ENCODE data around the gene MXD4. TPM values are rescaled to one million over a fixed set of nuclear protein-coding genes. Genes with fewer than 3 reads are reported as not detected.

MXD4 gene
- 92.1 and 94.1 TPM in 2 replicates for total RNA-seq

GRCh38 chr4:2261853-2262144, at the start of gene MXD4:
TSS of gene MXD4 (minus strand) at chr4:2262109. CDS start at chr4:2261980, 129 bp downstream.
- DNase-seq, result no peak

GRCh38 chr4:2306773-2307410, 45.0 kb upstream of the MXD4 start:
- DNase-seq, result no peak

- DNase-seq, result no peak
Measured at GRCh38 chr4:2305766-2306501, 44.0 kb upstream of the MXD4 start.

GRCh38 chr4:2304877-2305561, 43.1 kb upstream of the MXD4 start:
- DNase-seq, result no peak

GRCh38 chr4:2304321-2304876, 42.5 kb upstream of the MXD4 start:
- no peak for DNase-seq

- DNase-seq, result no peak
Measured at GRCh38 chr4:2303686-2304320, 41.9 kb upstream of the MXD4 start.

GRCh38 chr4:2303121-2303685, 41.3 kb upstream of the MXD4 start:
- no peak for DNase-seq

- DNase-seq, result no peak
Measured at GRCh38 chr4:2302387-2303119, 40.6 kb upstream of the MXD4 start.

- DNase-seq, result no peak
Measured at GRCh38 chr4:2301806-2302205, 39.9 kb upstream of the MXD4 start.

GRCh38 chr4:2301225-2301642, 39.3 kb upstream of the MXD4 start:
- DNase-seq, result no peak

GRCh38 chr4:2300431-2301224, 38.7 kb upstream of the MXD4 start:
- no peak for DNase-seq

GRCh38 chr4:2299794-2300193, 37.9 kb upstream of the MXD4 start:
- no peak for DNase-seq

GRCh38 chr4:2298532-2298991, 36.7 kb upstream of the MXD4 start:
- no peak for DNase-seq

- no peak for DNase-seq
Measured at GRCh38 chr4:2297606-2298531, 36.0 kb upstream of the MXD4 start.

- DNase-seq, result no peak
Measured at GRCh38 chr4:2296631-2297601, 35.0 kb upstream of the MXD4 start.

GRCh38 chr4:2295900-2296442, 34.1 kb upstream of the MXD4 start:
- DNase-seq, result no peak

- DNase-seq, result no peak
Measured at GRCh38 chr4:2295500-2295899, 33.6 kb upstream of the MXD4 start.

- DNase-seq, result no peak
Measured at GRCh38 chr4:2292646-2293108, 30.8 kb upstream of the MXD4 start.

Data from dermis blood vessel endothelial cell (primary cell).